C1 segment of cervical spinal cord (tissue), 14 donors: ENCODE results near the gene ATG7.
"Not testable (repeated sequence)": the region's sequence is repeated elsewhere in the genome, so short reads cannot be mapped to it uniquely, and the experiment has no call there.

ENCODE experiments used
- DNase-seq, 14 donors: peaks; one replicate each; lab custom pipeline; 2025; lab: John Stamatoyannopoulos, UW

ATG7 gene

DNA sequence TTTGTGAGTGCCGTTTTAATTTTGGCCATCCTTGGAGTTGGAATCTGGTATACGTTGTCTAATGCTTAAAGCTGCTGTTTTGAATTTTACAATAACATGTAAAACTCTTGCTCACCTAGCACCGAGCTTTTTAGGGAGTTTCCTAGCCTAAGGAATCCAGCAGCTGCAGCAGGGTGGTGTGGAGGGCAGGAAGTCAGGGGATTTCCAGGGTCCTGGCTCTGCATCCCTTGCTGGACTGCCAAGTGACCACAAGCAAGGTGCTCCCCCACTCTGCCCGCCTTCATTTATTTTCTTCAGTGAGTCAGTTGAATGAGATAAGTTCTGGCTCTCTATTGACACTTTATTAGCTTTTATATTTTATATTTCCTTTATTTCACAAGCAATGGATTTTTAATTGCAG, 113.7 kb downstream of the ATG7 start:
- DNase-seq: no peak

DNA sequence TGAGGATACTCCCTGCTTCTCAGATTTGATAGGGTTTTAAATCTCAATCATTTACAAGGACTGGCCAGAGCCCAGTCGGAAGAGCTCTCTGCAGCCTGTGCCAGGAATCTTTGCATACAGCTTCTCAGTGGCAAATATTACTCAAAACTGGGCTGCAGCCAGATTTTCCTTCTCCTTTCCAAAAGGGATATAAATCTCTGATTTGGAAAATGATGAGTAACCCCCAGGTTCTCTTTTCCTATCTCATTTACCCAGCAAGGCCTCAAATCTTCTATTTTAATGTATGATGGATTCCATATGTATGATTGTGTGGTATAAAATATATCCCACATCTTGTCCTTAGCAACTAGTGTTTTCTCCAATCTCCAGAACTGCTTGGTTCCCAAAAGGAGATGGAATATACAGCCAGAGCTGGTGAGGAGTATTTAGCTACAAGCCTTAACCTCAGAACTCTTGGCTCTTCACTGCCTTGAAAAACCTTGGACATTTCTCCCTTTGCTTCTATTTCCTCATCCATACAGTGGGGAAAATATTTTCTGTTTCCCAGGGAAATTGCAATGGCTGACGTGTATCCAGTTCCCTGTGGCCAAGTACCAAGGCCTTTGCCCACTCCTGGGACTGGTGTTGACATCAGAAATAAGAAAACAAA, 114.4 kb downstream of the ATG7 start:
- DNase-seq: no peak

DNA sequence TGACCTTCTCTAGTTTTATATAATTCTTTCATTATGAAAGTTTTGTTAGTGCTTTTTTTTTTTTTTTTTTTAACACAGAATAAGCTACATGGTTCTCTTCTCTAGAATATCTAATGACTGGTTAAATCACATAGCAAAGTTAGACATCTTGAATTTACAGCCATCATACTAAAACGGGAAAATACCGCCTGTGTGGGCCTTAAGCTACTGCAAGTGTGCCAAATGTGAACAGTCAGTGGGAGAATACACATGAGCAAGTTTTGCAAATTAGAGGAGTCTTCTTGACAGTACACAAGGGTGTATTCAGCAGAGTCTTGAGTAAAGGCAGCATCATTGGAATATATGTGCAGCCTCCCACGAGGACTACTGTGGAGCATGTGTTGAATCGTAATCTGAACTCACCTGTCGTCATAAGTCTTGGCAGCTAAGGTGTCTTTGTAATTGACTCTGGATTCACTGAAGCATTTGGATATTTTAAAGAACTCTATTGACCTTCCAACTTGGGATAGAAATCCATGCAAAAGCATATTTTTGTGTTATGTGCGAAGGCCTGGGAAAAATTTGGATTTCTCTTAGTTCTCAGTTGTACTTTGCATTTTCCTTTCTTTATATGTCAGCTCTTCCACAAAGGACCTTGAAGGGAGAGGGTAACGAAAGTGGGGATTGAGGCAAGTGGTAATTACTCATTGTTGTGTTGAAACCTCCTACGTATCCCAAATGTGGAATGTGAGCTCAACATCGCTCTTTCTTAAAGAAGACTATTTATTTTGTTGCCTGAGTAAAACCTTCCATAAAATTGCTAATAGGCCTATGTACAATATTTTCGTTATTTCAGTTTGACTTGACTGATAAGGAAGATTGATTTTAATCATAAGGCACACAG, 117.4 kb downstream of the ATG7 start:
- no peak for DNase-seq

DNA sequence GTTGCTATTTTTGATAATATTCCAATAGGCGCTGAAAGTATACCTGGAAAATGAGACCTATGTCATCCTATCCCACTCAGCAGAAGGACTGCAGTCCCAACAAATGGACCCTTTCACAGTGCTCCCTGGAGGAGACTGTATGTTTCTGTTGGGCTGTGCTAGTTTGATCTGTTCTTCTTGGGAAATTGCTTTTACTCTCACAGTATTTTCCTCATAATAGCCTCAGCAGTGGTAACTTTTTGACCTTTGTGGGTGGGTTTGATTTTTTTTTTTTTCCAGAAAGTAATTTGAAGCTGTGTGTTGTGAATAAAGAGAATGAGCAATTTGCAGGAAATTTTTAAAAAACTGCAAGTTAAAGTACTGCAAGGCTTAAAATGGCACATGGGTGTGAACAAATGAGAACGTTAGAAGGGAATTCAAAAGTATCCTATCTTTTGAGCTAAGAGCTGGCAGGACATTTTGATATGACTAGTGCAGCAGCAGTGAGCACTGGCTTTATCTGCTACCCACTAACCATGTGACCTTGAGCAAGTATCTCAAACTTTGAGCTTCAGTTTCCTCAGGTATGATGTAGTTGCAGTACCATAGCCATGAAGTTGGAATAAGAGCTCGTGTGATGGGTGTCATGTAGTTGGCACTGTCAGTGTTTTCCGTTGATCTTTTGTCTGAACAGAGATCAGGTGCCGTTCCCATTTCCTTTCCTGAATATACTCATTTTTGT, 118.4 kb downstream of the ATG7 start:
- DNase-seq: no peak

DNA sequence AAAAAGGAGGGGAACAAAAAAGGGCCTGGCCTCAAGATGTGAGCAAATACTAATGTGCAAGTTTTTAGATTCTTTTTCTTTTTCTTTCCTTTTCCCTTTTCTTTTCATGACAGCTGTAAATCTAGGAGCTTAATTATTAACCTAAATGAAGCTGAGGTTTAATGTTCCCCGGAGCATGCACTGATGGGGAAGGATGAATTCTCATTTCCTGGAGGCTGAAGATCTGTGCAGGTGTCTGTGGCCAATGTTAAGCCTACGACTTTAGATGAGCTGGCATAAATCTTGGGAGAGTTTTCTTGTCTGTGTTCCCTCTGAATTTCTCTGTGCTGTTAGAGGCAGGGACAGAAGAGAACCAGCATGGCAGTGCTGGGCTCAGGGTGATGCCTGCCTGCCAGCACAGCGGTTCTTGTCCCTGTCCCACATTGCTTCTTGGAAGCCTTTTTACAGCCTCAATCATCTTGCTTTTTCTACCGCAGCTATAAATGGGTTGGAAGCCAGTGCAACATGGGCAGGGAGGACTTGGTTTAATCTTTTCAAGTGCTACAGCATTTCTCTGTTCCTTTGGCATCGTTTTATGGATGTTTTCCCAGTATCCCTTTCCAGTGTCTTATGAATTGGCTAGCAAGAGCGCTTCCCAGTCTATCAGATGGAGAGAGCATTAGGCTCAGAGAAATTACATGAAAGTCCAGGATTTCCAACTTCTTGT, 119.1 kb downstream of the ATG7 start:
- peak in 1 of 14 donors; percentile 32 for DNase-seq

DNA sequence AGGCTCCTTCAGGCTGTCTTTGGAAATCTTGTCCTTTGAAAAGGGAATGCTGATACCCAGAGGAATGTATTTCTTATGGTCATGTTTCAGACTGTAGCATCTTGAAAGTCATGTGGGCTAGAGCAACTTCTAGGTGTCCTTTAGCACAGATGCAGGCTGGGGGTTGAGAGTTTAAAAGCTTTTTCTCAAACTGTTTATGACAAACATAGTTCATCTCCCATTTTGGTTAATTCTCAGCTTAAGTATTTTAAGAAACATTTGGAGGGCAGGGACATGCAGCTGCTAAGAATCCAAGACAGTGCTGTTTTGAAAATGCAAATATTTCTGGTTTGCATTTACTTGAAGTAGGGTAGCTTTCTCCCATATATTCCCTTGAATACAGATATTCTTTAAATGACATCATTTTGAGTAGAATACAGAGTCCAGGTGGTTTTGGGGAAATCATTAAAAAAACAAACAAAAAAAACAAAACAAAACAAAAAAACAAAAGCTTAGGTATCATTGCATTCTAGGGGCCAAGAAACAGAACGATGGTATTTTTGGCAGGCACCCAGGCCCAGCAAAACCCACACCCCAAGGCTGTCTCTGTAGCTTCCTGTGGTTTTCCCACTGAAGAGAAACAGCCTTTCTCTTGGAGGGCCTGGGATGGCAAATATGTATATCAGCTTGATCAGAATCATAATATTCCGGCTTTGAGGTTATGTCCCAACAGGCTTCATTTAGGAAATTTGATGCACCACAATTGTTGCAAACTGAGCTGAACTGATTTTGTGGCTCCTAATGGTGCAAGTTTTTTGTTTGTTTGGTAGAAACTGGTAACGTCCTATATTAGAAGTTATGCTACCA, 120.0 kb downstream of the ATG7 start:
- no peak for DNase-seq

DNA sequence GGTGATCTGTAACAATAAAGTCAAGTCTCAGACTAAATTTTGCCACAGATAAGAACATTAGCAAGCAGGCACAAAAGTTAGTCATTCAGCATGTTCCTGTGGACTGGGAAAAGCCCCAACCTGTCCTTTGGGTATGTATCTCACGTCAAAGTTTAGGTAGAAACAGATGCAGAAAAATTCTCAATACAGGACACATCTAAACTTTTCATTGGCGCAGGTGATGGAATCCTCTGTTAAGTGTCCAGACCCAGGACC, 120.6 kb downstream of the ATG7 start:
- no peak for DNase-seq

DNA sequence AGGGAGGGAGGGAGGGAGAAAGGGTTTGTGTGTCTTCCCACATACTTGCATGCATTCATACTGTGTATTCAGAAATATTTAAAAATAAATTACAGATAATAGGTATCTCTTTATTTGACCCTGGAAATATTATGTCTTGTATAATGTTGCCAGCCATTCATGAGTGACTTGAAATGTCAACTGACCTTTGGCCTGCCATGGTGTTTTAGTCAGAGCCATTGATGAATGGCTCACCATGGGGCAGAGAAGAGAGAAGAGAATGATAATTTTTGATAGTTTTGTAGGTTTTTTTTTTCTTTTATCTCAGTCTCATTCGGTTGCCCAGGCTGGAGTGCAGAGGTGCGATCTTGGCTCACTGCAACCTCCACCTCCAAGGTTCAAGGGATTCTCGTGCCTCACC, 121.2 kb downstream of the ATG7 start:
- no peak for DNase-seq

DNA sequence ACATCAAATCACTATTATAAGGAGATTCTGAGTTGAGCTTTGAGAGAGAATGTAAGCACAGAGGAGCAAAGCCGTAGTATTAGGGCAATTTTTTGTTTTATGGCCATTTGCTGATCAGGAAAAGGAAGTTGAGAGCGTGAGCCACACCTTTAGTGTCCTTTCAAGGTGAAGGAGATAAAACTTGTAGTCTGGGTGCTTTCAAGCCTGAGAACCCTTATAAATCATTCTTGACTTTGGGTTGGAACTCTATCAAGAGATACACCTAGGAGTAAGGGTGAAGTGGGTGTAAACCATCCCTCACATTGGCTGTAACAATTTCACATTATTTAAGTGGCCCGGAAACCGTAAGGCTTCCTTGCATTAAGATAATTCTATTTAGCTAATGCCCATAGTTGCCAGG, 122.2 kb downstream of the ATG7 start:
- no peak for DNase-seq

DNA sequence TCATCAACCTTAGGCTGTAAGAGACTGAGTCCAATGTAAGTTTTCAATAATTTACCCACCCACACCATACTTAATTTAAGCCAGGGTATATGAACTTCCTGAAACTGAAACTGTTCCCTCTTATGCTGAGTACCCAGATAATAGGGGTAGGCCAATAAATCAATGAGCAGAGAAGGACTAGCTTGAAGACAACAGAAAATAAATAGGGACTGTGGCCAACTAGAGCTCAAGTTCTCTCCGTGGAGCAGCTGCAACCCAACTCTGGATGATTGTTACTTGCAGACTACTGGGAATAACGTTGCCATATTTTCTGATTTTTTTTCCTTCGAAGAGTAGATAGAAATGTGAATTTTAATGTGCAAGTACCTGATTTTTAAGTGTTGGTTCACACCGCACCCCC, 128.0 kb downstream of the ATG7 start:
- DNase-seq: no peak

DNA sequence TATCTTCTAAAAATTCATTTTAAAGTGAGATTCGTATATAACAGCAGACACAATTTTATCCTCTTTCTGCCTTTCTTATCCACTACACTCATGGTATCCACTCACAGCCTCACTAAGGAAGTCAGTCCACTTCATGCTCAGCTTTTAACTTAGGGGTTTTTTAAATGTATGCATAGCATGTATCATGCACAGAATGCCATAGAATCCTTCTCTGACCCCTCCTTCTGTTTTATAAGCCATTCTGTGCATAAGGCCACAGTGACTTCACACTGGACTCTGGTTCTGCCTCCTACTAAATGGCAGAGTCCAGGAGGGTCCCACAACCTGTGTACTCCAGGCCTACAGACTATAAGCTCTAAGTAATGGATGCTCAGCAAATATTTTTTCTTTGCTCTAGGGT, 129.2 kb downstream of the ATG7 start:
- DNase-seq: no peak

DNA sequence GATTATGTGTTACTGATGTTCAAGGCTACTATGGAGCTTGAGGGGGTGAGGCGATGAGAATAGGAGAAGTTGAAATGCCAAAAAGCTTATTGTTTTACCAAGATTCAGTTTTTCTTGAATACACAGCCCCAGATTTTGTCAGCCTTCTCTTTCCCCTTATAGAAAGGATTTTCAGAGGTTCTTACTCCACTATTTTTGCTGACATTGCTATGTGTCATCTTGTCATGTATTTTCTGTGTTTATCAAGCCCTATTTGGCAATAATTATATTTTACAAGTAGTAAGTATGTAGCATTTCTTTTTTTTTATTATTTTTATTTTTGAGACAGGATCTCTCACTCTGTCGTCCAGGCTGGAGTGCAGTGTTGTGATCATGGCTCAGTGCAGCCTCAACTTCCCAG, 133.1 kb downstream of the ATG7 start:
- no peak for DNase-seq

DNA sequence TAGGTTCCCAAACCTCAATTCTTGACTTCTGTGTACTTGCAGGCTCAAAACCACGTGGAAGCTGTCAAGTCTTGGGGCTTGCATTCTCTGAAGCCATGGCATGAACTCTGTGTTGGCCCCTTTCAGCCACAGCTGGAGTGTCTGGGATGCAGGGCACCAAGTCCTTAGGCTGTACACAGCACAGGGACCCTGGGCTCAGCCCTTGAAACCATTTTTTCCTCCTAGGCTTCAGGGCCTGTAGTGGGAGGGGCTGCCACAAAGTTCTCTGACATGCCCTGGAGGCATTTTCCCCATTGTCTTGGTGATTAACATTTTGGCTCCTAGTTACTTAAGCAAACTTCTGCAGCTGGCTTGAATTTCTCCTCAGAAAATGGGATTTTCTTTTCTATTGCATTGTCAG, 135.4 kb downstream of the ATG7 start:
- no peak for DNase-seq

DNA sequence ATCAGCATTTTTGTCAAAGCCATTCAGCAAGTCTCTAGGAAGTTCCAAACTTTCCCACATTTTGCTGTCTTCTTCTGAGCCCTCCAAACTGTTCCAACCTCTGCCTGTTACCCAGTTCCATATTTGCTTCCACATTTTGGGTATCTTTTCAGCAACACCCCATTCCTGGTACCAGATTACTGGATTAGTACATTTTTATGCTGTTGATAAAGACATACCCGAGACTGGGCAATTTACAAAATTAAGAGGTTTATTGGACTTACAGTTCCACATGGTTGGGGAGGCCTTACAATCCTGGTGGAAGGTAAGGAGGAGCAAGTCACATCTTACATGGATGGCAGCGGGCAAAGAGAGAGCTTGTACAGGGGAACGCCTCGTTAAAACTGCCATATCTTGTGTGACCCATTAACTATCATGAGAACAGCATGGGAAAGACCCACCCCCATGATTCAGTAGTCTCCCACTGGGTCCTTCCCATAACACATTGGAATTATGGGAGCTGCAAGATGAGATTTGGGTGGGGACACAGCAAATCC, 136.2 kb downstream of the ATG7 start:
- not testable (repeated sequence) for DNase-seq

DNA sequence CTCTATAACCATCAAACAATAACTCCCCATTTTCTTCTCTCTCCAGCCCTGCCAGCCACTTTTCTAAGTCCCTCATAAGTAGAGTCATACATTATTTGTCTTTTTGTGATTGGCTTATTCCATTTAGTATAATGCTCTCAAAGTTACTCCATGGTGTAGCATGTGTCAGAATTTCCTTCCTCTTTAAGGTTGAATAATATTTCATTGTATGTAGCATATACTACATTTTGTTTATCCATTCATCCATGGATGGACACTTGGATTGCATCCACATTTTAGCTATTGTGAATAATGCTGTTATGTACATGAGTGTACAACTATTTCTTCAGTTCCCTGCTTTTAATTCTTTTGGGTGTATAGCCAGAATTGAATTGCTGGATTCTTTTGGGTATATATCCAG, 138.4 kb downstream of the ATG7 start:
- DNase-seq: no peak

DNA sequence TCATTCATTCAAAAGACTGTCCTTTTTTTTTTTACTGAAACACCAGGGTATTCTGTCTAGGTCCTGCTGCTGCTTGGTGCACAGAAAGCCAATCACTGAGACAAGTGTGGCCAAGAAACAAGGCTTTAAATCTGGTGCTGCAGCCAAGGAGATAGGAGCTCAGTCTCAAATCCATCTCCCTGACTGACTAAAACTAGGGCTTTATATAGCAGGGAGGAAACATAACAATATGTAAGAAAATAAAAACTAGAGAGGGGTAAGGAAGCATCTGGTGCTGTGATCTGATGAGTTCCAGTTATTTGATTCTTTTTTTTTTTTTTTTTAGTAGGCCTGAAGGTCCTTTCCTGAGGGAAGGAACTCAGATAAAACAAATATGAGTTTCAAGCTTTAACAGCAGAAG, 139.8 kb downstream of the ATG7 start:
- DNase-seq: no peak

DNA sequence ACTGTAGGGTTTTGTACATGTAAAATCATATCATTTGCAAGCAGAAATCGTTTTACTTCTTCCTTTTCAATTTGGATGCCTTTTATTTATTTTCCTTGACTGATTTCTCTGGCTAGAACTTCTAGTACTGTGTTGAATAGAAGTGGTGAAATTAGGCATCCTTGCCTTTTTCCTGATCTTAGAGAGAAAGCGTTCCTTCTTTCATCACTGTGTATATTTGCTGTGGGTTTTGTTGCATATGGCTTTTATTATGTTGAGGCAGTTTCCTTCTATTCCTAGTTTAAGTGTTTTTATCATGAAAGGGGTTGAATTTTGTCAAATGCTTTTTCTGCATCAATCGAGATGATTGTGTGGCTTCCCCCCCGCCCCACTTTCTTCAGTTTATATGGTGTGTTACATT, 140.9 kb downstream of the ATG7 start:
- no peak for DNase-seq

DNA sequence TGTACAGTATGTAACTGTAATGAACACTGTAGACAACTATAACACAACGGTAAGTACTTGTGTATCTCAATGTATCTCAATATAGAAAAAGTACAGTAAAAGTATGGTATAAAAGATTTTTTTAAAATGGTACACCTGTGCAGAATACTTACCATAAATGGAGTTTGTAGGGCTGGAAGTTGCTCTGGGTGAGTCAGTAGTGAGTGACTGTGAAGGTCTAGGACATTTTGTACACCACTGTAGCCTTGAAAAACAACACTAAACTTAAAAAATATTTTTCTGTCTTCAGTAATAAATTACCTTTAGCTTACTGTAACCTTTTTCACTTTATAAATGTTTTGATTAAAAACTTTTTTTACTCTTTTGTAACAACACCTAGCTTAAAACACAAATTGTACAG, 142.9 kb downstream of the ATG7 start:
- DNase-seq: no peak

DNA sequence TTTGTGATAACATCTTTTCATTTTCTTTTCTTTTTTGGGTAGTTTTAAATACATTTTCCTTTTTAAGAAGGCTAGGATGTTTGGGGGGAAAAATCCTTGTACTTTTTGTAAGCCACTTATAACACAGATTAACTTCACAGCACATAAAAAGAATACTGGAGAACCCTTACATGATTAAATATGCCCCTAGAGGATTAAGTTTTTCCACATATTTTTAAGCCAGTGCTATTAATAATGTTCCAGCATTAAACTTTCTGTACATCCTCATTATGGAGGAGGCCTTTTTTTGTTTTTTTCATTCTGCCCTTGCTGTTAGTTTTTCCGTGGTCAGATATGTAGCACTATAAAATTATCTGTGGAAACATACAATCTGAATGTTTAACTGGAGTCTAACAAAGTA, 147.9 kb downstream of the ATG7 start:
- no peak for DNase-seq

DNA sequence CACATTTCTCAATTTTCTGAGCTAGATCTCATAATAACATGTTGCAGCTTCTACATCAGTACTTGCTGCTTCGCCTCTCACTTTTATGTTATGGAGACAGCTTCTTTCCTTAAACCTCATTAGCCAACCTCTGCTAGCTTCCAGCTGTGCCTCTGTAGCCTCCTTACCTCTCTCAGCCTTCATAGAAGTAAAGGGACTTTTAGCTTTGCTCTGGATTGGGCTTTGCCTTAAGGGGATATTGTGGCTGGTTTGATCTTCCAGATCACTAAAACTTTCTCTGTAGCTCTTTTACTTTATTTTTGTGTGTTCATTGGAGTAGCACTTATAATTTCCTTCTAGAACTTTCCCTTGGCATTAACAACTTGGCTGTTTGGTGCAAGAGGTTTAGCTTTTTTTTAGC, 150.1 kb downstream of the ATG7 start:
- no peak for DNase-seq

DNA sequence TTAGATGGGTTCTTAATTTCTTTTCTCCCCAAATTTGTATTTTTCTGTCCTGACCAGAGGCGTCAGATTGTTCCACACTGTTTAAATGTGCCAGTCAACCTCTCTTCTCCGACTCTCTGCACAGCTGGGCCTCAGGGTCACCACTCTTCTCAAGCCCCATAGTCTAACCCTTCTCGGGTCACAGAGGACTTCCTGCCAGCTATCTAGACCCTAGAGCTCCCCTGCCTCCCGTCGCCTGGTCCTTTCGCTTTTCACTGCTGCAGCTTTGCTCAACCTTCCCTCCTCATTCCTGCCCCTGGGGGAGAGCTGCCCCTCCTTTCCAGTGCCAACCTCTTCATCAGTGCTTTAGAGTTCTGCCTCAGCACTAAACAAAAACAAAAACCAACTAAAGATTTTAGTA, 151.7 kb downstream of the ATG7 start:
- DNase-seq: no peak
